Pancreas (tissue), 10 donors: ENCODE data around the gene HACD3. TPM values are rescaled to one million over a fixed set of nuclear protein-coding genes. Genes with fewer than 3 reads are reported as not detected.

ENCODE experiments used
- ATAC-seq, 4 donors: fragments of 200-7000 bp; cut with Tn5 transposase; one replicate each; pipeline versions ENCODE4 v1.8.0 to v1.9.1; 2020; ENCODE audit warnings: mild to moderate bottlenecking in 4 of 4, moderate library complexity in 4 of 4
- DNase-seq, 6 donors: peaks; one replicate each; pipeline ENCODE4 v3.0.0-alpha.2; 2020
- FAIRE-seq: peaks from 2 replicates; lab custom pipeline; 2012; peaks lifted over from hg19 to GRCh38; lab: Jason Lieb, UNC
- H3K27ac ChIP-seq, 4 donors: fragments of 200-600 bp; sonication (generic); 1 replicate in 3 of 4; 2 replicates in 1 of 4; pipeline versions ENCODE4 v1.5.0 to v1.8.0; 2020
- H3K27me3 ChIP-seq, 4 donors: fragments of 200-600 bp; one replicate each; pipeline ENCODE4 v1.8.0; 2021
- H3K36me3 ChIP-seq, 3 donors: fragments of 200-600 bp; sonication (generic) in 1 of 3; one replicate each; pipeline versions ENCODE4 v1.5.0 to v1.8.0; 2020 to 2021
- H3K4me1 ChIP-seq, 3 donors: fragments of 200-600 bp; one replicate each; pipeline ENCODE4 v1.8.0; 2021
- H3K4me3 ChIP-seq, 4 donors: fragments of 200-600 bp; sonication (generic) in 2 of 4; one replicate each; pipeline versions ENCODE4 v1.5.0 to v1.8.0; 2020 to 2021
- H3K9me3 ChIP-seq, 4 donors: fragments of 200-600 bp; one replicate each; pipeline ENCODE4 v1.8.0; 2021
- WGBS, 2 donors: extraction: QIAGEN DNeasy Blood & Tissue Kit; methylation state at CpG; one replicate each; pipeline ENCODE4 v1.1.7; 2013; 5-methylcytosine and 5-hydroxymethylcytosine counted together
- intact Hi-C, 3 donors: fragments of 100-400 bp; cut with DNase I; formaldehyde crosslinking; loops; one replicate each; pipeline versions ENCODE4 v1.11.1 to v1.14.2; 2022
- polyA plus RNA-seq, 2 donors: library from polyadenylated mRNA; stranded (reverse); fragments of 200-250 nt; gene quantifications; one replicate each; pipeline ENCODE4 v1.2.3, GENCODE V29; 2013
- total RNA-seq, 6 donors: library from RNA; stranded (reverse); fragmentation: NEBNext Ultra II Directional in 4 of 6; extraction: Animal tissue kit (Norgen Biotek cat#: 25700) in 4 of 6; gene quantifications; one replicate each; pipeline versions ENCODE4 v1.2.1 to v1.2.4, GENCODE V29; 2021 to 2023
- TF ChIP-seq, protein P1 (sequence below), 4 donors: fragments of 200-600 bp; sonication (generic) in 3 of 4; IDR thresholded peaks; one replicate each; pipeline versions ENCODE4 v1.5.0 to v1.8.0; 2021; ENCODE audit warnings: antibody characterized with exemption in 4 of 4
- donor health status: healthy with polysubstance abuse.
- donor health status: DM: no; HTN: no; CAD: no; lungs with moderate emphysema.
- donor health status: DM: no; HTN: no; CAD: no.
- donor health status: control.
- donor health status: control.
- donor health status: Bipolar disorder and iron deficiency.
- donor health status: DM: yes; HTN: yes; CAD: no.
- donor health status: DM: no; HTN: no; CAD: no.
- donor health status: DM: no; HTN: no; CAD: no.
- donor health status: DM: yes; HTN: yes; CAD: no.

Gene HACD3
- total and polyA plus RNA-seq, 8 donors: 4.9 to 28.8 (median 17.7) TPM

DNA sequence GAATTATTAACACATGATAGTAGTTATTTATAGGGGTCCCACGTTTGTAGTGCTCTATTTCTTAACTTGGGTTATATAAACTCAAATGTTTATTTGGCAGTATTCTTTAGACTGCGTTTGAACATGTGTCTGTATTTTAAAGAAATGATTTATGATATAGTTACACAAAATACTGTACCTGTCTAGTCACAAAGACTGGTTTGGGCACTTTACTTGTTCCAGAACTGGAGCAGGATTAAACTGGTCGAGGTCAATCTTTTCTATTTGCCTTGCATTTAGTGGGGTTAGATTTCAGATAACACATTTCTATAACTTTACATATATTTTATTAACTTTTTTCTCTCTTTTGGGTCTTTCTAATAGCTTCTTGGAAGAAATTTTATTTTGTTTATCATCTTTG, 39.5 kb downstream of the HACD3 start:
- TF ChIP-seq, protein P1, sequence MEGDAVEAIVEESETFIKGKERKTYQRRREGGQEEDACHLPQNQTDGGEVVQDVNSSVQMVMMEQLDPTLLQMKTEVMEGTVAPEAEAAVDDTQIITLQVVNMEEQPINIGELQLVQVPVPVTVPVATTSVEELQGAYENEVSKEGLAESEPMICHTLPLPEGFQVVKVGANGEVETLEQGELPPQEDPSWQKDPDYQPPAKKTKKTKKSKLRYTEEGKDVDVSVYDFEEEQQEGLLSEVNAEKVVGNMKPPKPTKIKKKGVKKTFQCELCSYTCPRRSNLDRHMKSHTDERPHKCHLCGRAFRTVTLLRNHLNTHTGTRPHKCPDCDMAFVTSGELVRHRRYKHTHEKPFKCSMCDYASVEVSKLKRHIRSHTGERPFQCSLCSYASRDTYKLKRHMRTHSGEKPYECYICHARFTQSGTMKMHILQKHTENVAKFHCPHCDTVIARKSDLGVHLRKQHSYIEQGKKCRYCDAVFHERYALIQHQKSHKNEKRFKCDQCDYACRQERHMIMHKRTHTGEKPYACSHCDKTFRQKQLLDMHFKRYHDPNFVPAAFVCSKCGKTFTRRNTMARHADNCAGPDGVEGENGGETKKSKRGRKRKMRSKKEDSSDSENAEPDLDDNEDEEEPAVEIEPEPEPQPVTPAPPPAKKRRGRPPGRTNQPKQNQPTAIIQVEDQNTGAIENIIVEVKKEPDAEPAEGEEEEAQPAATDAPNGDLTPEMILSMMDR (IDR thresholded peaks at IDR 0.05): no peak
- 37 to 49% methylated on average over 3 of the region's 3 CpGs for WGBS, 2 donors
- Histone ChIP-seq H3K27ac (no peak overlapping the region), H3K9me3 (no peaks in the 10 kb centered on the region), H3K4me3 (no peak overlapping the region), H3K36me3 (peaks cover 0 to 17% (median 4%) of the 10 kb centered on the region in 3 donors), H3K27me3 (no peaks in the 10 kb centered on the region), H3K4me1 (no peaks in the 10 kb centered on the region)
- ATAC-seq (no peak), FAIRE-seq (no peak), DNase-seq (no peak)
- intact Hi-C loops: no loop called here

- Histone ChIP-seq H3K36me3 (peaks cover 0 to 12% (median 4%) of the 10 kb centered on the region in 3 donors), H3K4me1 (no peaks in the 10 kb centered on the region), H3K27ac (no peak overlapping the region), H3K9me3 (no peaks in the 10 kb centered on the region), H3K27me3 (no peaks in the 10 kb centered on the region), H3K4me3 (no peak overlapping the region)
- intact Hi-C loops: no loop called here
- 89 to 92% methylated on average over 2 of the region's 2 CpGs for WGBS, 2 donors
- ATAC-seq: no peak
- DNase-seq: no peak
- TF ChIP-seq, protein P1 (IDR thresholded peaks at IDR 0.05): no peak
- no peak for FAIRE-seq
These were observed 41.7 kb downstream of the HACD3 start for GRCh38 chr15:65571971-65572370.

DNA sequence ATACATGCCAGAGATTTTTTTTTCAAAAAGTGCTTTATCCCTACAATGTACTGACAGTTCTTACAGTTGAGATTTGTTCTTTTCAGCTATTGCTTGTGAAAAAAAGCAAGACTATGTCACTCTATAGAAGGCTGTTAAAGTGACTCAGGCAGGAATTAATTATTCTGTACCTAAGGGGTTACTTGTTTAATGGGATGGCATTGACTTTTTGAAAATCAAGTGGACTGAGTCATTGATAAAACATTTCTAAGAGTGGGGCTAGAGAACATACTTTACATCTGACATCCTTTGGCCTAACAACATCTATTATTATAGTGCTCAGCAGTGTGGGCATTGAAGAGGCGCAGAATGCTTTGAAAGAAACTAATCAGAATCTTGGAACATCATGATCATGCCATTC, 46.4 kb downstream of the HACD3 start:
- TF ChIP-seq, protein P1 (IDR thresholded peaks at IDR 0.05): no peak
- no peaks in the 10 kb centered on the region for H3K27me3 ChIP-seq
- H3K27ac ChIP-seq: no peak overlapping the region
- no peak overlapping the region for H3K4me3 ChIP-seq
- H3K36me3 ChIP-seq: peaks cover 0 to 25% (median 6%) of the 10 kb centered on the region in 3 donors
- H3K9me3 ChIP-seq: no peaks in the 10 kb centered on the region
- WGBS, 2 donors: 93 to 97% methylated on average over 1 of the region's 1 CpG
- FAIRE-seq: no peak
- DNase-seq: no peak
- ATAC-seq: no peak
- intact Hi-C loops: no loop called here
- no peaks in the 10 kb centered on the region for H3K4me1 ChIP-seq

DNA sequence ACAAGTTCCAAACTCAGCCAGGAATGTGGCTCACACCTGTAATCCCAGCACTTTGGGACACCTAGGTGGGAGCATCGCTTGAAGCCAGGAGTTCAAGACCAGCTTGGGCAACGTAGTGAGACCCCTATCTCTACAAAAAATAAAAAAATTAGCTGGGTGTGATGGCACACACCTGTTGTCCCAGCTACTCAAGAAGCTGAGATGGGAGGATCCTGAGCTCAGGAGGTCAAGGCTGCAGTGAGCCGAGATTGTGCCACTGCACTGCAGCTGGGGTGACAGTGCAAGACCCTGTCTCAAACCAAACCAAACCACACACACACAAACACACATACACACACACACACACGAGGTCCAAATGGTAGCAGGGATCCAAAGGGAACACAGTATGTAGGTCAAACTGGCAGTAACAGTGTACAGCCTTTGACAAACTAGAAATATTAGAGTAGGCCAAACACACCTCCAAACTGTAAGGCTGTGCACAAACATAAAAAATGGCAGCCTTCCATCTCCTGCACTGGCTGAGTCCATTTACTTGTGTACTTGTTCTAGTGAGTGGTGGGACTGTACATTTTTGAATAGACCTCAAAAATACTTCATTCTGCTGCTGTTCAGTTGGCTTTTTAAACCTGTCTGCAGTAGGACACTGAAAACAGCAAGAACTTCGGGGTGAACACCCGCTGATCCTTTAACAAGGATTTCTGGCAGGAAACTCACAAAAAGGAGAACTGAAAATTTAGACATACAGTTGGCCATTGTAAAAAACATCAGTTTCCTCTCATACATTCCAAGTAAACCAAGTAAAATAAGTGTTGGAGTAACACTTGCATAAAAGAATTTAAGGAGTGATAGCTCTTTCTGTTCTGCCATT, 47.1 kb downstream of the HACD3 start:
- Histone ChIP-seq H3K36me3 (peaks cover 0 to 25% (median 6%) of the 10 kb centered on the region in 3 donors), H3K9me3 (no peaks in the 10 kb centered on the region), H3K27me3 (no peaks in the 10 kb centered on the region), H3K4me3 (no peak overlapping the region), H3K4me1 (no peaks in the 10 kb centered on the region), H3K27ac (no peak overlapping the region)
- WGBS, 2 donors: 82 to 84% methylated on average over 6 of the region's 6 CpGs
- ATAC-seq (no peak), DNase-seq (no peak), FAIRE-seq (no peak)
- intact Hi-C loops: no loop called here
- TF ChIP-seq, protein P1 (IDR thresholded peaks at IDR 0.05): no peak
